NCI-H82 treated with DMSO at 0.1 percent for 48 hours (cell line): ENCODE results near the gene IFT52.
A peak's percentile ranks its signal among the peaks of the same experiment; 100 is the strongest.

ENCODE experiments used
- DNase-seq: peaks from one replicate; lab custom pipeline; 2025; ENCODE audit not compliant: unreplicated experiment; lab: John Stamatoyannopoulos, UW

IFT52 gene, protein sequence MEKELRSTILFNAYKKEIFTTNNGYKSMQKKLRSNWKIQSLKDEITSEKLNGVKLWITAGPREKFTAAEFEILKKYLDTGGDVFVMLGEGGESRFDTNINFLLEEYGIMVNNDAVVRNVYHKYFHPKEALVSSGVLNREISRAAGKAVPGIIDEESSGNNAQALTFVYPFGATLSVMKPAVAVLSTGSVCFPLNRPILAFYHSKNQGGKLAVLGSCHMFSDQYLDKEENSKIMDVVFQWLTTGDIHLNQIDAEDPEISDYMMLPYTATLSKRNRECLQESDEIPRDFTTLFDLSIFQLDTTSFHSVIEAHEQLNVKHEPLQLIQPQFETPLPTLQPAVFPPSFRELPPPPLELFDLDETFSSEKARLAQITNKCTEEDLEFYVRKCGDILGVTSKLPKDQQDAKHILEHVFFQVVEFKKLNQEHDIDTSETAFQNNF

DNA sequence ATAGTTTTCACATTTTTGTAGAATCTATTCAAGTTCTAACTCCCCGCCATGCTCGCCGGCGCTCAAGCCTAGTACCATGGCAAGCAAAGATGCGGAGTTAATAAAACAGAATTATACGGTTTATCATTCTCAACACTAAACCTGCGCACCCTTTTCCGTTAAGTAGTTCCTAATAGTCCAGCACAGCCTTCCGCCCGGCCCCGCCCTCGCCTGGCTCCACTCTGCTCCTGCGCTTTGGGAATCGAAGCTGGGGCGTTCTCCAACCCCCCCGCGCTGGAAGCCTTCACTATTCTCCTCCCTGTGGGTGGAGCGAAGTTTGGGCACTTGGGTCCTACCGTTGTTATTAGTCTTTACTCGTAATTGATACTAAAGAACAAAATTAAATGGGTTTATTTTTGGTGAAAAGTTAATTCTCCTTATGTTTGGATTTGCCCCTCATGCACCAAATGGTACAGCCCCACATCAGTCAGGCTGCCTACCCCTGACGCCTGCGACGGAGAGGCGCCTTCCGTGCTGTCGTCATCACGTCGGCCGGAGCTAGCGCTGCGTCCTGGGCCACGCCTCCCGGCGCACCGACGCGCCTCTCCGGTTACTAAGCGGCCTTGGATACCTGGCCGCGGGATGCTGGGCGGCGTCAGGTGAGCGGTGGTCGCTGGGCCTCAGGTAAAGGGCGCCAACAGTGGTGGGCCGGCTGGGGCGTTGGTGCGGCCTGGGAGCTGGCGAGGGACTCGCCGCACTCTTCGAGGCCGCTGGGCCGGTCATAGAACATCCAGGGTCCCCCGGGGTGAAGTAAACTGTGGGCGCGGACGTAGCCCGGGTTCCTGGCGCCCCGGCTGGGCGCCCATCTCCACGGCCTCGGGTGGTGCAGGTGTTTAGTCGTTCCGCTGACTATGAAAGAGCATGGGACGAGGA, at the start of gene IFT52:
Gene IFT52 (plus strand): TSS at position 546 of the 912 bp plus-strand sequence. CDS start 3,762 bp downstream, outside the sequence.
- DNase-seq = peak; percentile 86

DNA sequence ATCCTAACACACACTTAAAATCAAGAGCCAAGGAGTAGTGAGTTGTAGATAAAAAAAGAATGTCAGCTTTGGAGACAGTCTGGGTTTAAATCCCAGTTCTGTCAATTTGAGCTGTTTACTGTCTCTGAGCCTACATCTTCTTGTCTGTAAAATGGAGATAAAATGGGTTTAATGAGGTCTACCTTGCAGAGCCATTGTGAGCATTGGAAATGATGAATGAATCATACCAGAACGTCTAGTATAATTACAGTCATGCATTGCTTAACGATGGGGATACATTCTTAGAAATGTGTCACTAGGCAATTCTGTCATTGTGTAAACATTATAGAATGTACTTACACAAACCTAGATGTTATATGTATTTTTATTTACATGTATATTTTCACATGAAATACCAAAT, 49.5 kb upstream of the IFT52 start:
- no peak for DNase-seq

- DNase-seq = no peak
Measured at GRCh38 chr20:43542161-43542560, 48.6 kb upstream of the IFT52 start.

DNA sequence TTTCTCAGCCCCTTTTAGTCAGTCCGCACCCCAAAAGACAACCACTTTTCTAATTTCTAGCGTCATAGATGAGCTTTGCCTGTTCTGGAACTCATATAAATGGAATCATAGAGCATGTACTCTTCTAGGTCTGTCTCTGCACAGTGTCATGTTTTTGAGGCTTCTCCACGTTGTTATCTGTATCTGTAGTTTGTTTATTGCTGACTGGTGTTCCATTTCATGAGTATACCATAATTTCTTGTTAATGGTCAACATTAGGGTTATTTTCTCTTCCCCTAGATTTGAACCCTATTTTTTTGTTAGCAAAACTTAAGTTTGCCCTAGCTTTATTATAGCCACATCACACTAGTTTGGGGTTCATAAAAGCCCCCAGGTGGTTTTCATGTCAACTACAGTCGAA, 48.1 kb upstream of the IFT52 start:
- DNase-seq = no peak

DNA sequence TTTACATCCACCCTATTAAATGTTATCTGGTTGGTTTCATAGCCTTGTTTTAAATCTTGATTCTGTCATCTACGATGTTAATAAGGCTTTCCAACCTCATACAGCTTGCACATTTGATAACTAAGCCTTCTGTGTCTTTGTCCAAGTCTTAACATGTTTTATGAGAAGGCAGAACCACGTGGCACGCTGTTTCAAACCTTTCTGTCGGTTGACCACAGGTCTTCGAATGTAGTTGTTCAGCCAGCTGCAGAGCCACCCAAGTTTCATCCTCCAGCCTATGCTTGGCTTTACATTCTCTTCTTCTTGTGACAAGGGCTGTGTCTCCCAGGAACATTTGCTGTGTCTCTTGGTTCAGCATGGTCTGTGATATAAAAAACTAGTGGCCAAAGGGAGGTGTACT, 47.6 kb upstream of the IFT52 start:
- DNase-seq = no peak

- no peak for DNase-seq
Measured at GRCh38 chr20:43544501-43544900, 46.2 kb upstream of the IFT52 start.

DNA sequence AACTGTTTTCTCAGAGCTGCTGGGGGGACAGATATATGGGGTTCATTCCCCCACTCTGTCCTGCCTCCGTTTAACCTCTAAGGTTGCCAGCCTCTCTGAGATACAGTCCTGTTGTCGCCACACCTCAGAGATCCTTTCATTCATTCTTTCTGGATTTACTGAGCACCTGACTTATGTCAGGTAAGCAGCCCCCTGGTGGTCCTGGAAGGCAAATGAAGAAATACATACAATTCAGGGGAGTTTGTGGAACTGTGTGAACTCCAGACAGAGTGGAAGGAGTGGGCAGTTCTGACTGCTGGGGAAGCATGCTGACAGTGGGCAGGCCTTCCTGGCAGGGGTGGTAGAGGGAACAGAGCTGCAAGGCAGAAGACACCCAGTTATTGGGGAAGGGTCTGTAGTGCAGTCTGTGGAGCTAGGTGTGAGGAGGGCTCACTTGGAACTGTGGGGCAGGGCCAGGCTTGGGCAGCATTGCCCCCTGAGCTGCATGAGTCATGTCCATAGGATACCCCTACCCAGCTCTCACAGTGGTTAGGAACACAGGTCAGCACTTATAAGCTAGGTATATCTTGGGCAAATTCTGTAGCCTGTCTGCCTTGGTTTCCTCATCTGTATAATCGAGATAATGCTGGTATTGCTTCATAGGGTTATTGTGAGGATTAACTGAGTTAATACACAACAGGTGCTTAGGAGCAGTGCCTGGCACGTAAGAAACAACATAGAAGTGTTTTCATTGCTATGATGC, 44.7 kb upstream of the IFT52 start:
- DNase-seq = no peak

GRCh38 chr20:43548273-43548880, 42.4 kb upstream of the IFT52 start:
- DNase-seq = no peak

GRCh38 chr20:43549416-43550065, 41.2 kb upstream of the IFT52 start:
- no peak for DNase-seq

DNA sequence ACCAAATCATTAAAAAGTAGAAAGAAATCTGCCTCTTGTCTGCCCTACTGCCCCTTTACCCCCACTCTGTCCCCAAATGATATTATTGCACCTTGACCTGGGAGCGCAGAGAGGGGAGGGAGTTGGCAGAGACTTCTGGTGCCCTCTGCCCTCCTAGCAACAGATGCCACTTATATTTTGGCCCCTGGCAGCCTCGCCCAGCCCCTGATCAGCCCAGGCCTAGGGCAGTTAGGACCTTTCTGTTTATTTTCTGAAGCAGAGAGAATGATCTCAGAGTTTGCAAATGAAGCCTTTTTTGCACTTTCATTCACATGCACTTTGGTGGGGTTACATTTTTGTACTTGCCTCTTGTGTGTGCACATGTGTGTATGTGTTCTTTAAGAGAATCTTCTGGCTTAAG, 40.3 kb upstream of the IFT52 start:
- no peak for DNase-seq

GRCh38 chr20:43554369-43554768, 36.4 kb upstream of the IFT52 start:
- no peak for DNase-seq

- no peak for DNase-seq
Measured at GRCh38 chr20:43558412-43559146, 32.2 kb upstream of the IFT52 start, which contains the start of gene SGK2. TSS of gene SGK2 (plus strand) at chr20:43559027. CDS start at chr20:43566496, 7,469 bp downstream.

- no peak for DNase-seq
Measured at GRCh38 chr20:43559147-43559987, 31.4 kb upstream of the IFT52 start.

- no peak for DNase-seq
Measured at GRCh38 chr20:43560974-43561373, 29.8 kb upstream of the IFT52 start.

DNA sequence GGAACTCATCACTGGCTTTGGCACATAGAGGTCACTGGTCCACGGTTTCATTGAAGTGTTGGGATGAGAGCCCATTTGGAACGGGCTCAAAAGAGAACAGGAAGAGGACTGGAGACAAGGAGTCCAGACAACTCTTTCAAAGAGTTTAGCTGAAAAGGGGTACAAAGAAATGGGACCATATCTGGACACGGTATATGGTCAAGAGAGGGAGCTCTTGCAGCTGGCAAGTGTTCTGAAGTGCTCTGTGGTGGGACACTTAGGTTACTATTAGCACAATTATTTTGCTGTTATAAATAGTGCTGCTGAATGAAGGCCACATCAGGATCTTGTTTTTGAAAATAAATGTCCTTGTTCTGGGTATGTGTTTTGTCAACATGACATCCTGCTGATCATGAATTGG, 27.3 kb upstream of the IFT52 start:
- DNase-seq = no peak

GRCh38 chr20:43563991-43564390, 26.7 kb upstream of the IFT52 start:
- no peak for DNase-seq

- no peak for DNase-seq
Measured at GRCh38 chr20:43564455-43564854, 26.3 kb upstream of the IFT52 start.

- DNase-seq = no peak
Measured at GRCh38 chr20:43564993-43565757, 25.6 kb upstream of the IFT52 start.
